Skeletal muscle satellite cell (primary cell): ENCODE results near the gene FAM43A.

ENCODE experiments used
- H3K27me3 ChIP-seq: 2 replicates; pipeline ENCODE4 v1.7.0; 2013; ENCODE audit warnings: low read length; ENCODE audit not compliant: control insufficient read depth, insufficient read depth
- H3K36me3 ChIP-seq: 2 replicates; pipeline ENCODE4 v1.7.0; 2013; ENCODE audit warnings: mild to moderate bottlenecking, control low read depth, low read length; ENCODE audit not compliant: insufficient read depth
- H3K4me1 ChIP-seq: 2 replicates; pipeline ENCODE4 v1.7.0; 2013; ENCODE audit warnings: low read length; ENCODE audit not compliant: control insufficient read depth, insufficient read depth
- H3K4me2 ChIP-seq: 2 replicates; pipeline ENCODE4 v1.7.0; 2013; ENCODE audit warnings: mild to moderate bottlenecking, low read length
- H3K4me3 ChIP-seq: 2 replicates; pipeline ENCODE4 v1.7.0; 2013; ENCODE audit warnings: low read length
- H3K9ac ChIP-seq: 2 replicates; pipeline ENCODE4 v1.7.0; 2013; ENCODE audit warnings: mild to moderate bottlenecking, low read depth, low read length, moderate library complexity
- H3K9me3 ChIP-seq: replicated peaks from 2 replicates; pipeline ENCODE4 v1.7.0; 2013; ENCODE audit warnings: mild to moderate bottlenecking, control low read depth, low read length

FAM43A gene

DNA sequence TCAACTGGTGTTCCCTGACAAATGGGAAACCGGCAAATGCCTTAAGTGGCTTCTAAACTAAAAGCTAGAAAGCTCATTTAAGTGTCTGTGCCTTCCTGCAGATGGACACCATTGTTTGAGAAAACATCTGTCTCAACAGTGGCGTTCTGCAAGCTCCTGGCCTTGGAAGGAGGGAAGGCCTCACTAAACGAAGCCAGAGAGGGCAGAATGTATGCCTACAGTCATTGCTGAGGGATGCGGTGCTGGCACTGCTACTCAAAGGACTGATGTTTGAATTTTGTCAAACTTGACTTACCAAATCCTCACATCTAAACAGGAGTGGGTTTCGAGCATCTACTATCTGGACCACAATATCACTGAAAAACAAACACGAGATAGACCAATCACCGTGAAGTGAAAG lies 25.9 kb upstream of the FAM43A start:
- no peaks in the 10 kb centered on the region for H3K4me1 ChIP-seq
- no peaks in the 10 kb centered on the region for H3K27me3 ChIP-seq
- no peak overlapping the region for H3K9ac ChIP-seq
- no peak overlapping the region for H3K4me2 ChIP-seq
- no peak overlapping the region for H3K4me3 ChIP-seq
- peaks cover 52% of the 10 kb centered on the region for H3K36me3 ChIP-seq
- H3K9me3 ChIP-seq, result no peaks in the 10 kb centered on the region

DNA sequence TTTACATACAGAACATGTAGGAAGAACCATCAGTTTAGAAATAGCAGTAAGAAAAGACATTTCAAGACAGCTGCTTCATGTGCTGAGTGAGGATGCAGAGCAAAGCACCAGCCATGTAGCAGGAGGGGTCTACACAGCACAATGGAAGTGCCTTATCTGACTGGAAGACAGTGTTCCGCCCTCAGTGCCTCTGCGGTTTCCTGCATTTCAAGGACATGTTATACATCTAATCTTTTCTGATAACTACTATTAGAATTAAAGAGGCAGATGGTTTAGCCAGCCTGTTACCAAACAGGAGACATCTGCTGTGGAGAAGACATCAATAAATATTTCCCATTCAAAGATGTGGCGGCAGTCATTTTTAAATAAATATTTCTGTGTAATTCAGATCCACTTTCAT lies 24.3 kb upstream of the FAM43A start:
- Histone ChIP-seq H3K9me3 (no peaks in the 10 kb centered on the region), H3K4me2 (no peak overlapping the region), H3K9ac (no peak overlapping the region), H3K4me3 (no peak overlapping the region), H3K36me3 (peaks cover 61% of the 10 kb centered on the region), H3K4me1 (no peaks in the 10 kb centered on the region), H3K27me3 (no peaks in the 10 kb centered on the region)

DNA sequence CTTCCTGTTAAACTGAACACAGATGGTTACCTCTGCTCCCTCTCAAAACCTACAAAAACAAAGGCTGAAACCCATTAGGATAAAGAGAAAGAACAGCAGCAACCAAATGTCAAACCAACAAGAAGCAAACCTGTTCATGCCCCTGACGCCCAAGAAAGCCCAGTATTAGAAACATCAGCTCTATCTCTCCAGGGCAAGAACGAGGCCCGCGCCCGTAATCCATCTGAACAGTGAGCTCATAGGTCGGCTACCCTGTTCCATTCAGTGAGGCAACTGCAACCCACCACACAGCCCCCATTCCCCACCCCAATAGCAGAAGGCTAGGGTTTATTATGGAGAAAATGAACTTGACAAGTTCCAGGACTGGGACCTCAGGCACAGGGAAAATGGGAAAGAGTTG lies 23.7 kb upstream of the FAM43A start:
- Histone ChIP-seq H3K4me2 (no peak overlapping the region), H3K27me3 (no peaks in the 10 kb centered on the region), H3K4me1 (no peaks in the 10 kb centered on the region), H3K9me3 (no peaks in the 10 kb centered on the region), H3K4me3 (no peak overlapping the region), H3K36me3 (peaks cover 60% of the 10 kb centered on the region), H3K9ac (no peak overlapping the region)

DNA sequence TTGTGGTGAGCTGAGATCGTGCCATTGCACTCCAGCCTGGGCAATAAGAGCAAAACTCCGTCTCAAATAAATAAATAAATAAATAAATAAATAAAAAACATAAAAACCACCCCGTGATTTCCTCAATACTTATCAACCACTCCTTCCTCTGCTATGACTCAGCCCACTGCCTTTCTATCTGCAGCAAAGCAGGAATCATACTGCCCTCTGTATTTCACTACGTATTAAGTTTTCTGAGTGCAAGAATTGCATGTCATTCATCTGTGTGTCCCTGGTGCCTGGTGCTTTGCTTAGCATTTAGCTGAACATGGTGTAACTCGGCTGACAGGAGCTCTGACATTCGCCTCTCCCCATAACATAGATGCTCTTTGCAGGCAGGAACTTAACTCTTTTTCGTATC lies 20.8 kb upstream of the FAM43A start:
- H3K4me2 ChIP-seq, result no peak overlapping the region
- H3K9ac ChIP-seq, result no peak overlapping the region
- H3K4me3 ChIP-seq, result no peak overlapping the region
- no peaks in the 10 kb centered on the region for H3K4me1 ChIP-seq
- no peaks in the 10 kb centered on the region for H3K9me3 ChIP-seq
- peaks cover 51% of the 10 kb centered on the region for H3K36me3 ChIP-seq
- H3K27me3 ChIP-seq, result no peaks in the 10 kb centered on the region

DNA sequence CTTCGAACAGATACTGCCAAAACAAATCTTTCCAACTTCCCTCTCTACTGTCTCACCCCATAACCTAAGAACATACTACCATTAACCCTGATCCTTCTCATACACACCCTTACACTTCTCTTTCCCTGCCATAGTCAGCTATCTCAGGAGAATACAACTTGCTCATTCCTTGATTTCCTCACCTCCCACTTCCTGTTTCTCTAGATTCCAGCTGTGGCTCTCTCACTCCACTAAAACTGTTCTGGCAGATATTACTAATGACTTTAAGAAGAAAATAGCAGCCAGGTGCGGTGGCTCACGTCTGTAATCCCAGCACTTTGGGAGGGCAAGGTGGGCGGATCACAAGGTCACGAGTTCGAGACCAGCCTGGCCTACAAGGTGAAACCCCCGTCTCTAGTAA lies 18.3 kb upstream of the FAM43A start:
- Histone ChIP-seq H3K36me3 (peaks cover 36% of the 10 kb centered on the region), H3K9me3 (no peaks in the 10 kb centered on the region), H3K27me3 (no peaks in the 10 kb centered on the region)

DNA sequence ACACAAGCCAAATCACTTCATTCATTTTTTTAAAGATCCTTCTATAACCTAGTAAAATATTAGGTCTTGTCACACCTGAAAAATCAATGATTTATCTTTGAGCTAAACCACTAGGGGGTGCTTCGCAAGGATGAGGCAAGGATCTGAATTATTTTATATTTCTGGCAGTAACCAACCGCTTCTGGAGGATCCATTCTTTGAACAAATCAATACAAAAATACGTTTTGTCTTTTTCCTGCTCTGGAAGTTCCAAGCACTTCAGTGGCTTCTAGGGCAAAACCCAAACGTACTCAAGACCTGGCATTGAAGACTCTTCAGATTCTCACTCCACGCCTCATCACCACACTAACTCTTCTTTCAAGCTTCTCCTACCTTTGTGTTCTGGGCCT lies 14.2 kb upstream of the FAM43A start:
- Histone ChIP-seq H3K9ac (peak overlapping the region; percentile 96), H3K36me3 (peaks cover 14% of the 10 kb centered on the region), H3K4me1 (peaks cover 21% of the 10 kb centered on the region), H3K27me3 (peaks cover 15% of the 10 kb centered on the region), H3K4me3 (peak overlapping the region; percentile 78), H3K4me2 (peak overlapping the region; percentile 73), H3K9me3 (no peaks in the 10 kb centered on the region)

More for the DNA sequence above, 18.3 kb upstream of the FAM43A start:
- Histone ChIP-seq H3K4me3 (no peak overlapping the region), H3K4me1 (peaks cover 10% of the 10 kb centered on the region), H3K9ac (no peak overlapping the region), H3K4me2 (no peak overlapping the region)

DNA sequence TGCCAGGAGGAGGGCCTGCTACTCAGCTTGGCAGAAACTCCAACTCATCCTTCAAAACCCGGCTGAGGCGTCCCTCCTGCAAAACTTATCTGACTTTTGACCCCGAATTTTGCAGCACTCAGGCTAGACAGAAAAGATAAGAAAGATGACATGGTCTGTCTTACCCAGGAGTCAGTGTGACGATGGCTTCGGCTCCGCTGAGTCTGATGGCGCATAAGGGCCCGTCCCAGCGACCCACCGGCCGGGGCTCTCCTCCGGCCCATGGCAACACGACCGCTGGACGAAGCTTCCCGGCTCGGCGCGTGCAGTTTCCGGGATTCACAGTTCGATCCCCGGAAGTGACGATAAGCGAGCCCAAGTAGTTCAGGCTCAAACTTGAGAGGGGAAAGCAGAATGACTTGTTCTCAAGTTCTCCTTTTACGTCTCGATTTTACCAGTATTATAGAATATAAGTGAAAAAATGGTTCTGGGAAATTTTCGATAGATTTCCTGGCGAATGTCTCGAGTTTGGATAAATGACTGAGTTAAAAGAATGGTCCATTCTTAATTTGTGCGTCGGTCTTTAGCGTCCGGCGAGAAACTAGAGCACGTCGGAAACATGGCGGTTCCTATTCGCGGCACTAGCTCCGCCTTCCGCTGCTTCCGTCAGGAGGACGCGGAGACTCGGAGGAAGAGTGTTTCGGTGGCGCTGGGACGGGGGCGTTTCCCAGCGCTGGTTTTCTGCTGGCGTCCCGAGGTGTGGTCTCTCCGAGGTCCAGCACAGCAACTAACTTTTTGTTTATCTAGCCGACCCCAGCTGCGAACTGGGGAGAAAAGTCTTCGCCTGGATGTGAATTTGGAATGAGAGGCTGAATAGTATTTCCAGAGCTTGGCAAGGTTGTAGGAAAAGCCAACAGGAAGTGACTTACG lies 13.5 kb upstream of the FAM43A start, which contains the start of gene LSG1:
TSS of gene LSG1 (minus strand) at position 292 of the 909 bp plus-strand sequence. CDS start at position 263, 29 bp downstream.
- Histone ChIP-seq H3K4me3 (peak within 1 kb of the TSS; percentile 78), H3K9me3 (no peaks in the 10 kb centered on the region), H3K4me1 (peaks cover 21% of the 10 kb centered on the region), H3K9ac (peak within 1 kb of the TSS; percentile 96), H3K27me3 (peaks cover 19% of the 10 kb centered on the region), H3K36me3 (peaks cover 14% of the 10 kb centered on the region), H3K4me2 (peak within 1 kb of the TSS; percentile 73)

DNA sequence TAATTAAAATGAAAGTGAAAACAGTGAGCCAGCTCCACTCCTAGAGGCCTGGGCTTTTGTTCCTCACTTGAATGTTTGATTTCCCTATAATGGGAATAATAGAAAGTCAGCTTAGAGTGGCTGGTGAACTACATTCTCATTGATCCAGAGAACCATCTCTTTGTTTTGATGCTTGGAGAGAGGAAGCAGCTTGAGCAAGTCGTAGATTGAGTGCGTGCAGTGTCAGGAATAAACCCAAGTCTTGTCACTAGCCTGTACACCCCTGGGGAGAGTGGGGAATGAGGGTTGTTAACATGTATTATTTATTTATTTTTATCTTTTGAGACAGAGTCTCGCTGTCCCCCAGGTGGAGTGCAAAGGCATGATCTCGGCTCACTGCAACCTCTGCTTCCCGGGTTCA lies 12.8 kb upstream of the FAM43A start:
- Histone ChIP-seq H3K36me3 (peaks cover 14% of the 10 kb centered on the region), H3K4me2 (peak overlapping the region; percentile 73), H3K4me3 (peak overlapping the region; percentile 78), H3K9ac (peak overlapping the region; percentile 96), H3K4me1 (peaks cover 21% of the 10 kb centered on the region), H3K9me3 (no peaks in the 10 kb centered on the region), H3K27me3 (peaks cover 25% of the 10 kb centered on the region)

DNA sequence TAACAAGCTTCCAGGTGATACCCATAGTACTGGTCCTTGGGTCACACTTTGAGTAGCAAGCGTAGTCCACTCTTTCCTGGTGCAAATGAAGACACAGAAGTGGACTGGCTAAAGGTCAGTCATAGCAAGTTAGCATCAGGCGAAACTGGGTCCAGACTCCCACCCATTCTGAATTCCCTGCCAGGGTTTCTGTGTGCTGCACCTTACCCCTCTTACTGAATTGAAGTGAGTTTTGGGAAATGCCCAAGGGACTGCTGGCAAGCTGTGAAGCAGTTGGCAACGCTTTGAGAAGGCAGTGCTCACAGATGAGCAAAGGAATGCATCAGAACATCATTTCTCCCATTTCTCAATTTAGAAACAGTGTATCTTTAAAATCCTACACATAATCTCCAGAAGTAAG lies 11.9 kb upstream of the FAM43A start:
- Histone ChIP-seq H3K9ac (no peak overlapping the region), H3K27me3 (peaks cover 25% of the 10 kb centered on the region), H3K36me3 (peaks cover 7% of the 10 kb centered on the region), H3K4me2 (no peak overlapping the region), H3K4me1 (peaks cover 21% of the 10 kb centered on the region), H3K4me3 (no peak overlapping the region), H3K9me3 (no peaks in the 10 kb centered on the region)

DNA sequence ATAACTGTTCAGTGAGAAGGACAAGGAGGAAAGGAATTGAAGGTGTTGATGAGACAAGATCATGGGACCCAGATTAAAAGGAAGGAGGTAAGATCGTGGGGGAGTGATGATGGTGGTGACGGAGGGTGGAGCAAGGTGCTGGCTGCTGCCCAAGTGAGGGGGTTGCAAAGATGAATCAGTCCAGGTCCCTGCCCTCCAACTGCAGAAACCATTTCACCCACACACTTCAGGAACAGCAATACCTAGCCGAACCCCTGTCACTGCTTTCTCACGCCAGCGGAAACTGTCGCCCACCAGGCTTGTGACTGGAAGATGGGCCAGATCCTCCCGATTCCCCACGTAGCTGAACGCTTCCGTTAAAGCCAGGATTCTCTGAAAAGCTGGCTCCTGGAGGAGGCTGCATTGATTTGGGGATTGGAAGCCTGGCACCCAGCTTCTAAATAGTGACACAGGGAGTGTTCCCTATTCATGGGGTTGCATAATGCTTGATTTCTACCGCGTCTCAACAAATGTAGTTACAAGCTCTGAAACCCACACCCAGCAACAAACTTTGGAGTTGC lies 10.5 kb upstream of the FAM43A start:
- no peaks in the 10 kb centered on the region for H3K36me3 ChIP-seq
- no peaks in the 10 kb centered on the region for H3K9me3 ChIP-seq
- H3K27me3 ChIP-seq, result peaks cover 25% of the 10 kb centered on the region
- no peak overlapping the region for H3K4me3 ChIP-seq
- peaks cover 21% of the 10 kb centered on the region for H3K4me1 ChIP-seq
- no peak overlapping the region for H3K4me2 ChIP-seq
- no peak overlapping the region for H3K9ac ChIP-seq

DNA sequence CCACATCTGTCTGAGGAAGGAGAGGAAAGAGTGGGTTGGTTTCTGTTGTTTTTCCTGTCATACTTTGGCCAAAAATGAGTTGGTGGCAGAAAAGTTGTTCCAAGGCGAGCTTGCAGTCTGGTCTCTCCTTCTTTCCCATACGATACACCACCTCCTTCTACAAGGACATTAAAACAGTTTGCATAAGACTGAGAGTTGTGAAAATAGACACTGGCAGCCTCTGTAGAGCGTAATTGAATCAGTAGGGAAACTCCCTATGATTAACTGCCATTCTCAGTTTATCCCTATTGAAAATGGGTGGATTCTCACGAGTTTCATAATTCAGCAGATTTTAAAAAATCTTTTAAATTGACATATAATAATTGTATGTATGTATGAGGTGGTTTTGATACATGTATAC lies 10.0 kb upstream of the FAM43A start:
- Histone ChIP-seq H3K4me1 (peaks cover 18% of the 10 kb centered on the region), H3K4me2 (no peak overlapping the region), H3K9ac (no peak overlapping the region), H3K36me3 (no peaks in the 10 kb centered on the region), H3K27me3 (peaks cover 25% of the 10 kb centered on the region), H3K4me3 (no peak overlapping the region), H3K9me3 (no peaks in the 10 kb centered on the region)
